Measurements from ENCODE around the gene CYTH1.

GRCh38 chr17:78817123-78817522 is 35.0 kb upstream of the CYTH1 start:
- TF ChIP-seq CTCF (IDR thresholded peaks at IDR 0.05; ENCODE audit: insufficient read depth, low read depth, low read length) (no peak), EZH2 (IDR thresholded peaks at IDR 0.05; ENCODE audit: insufficient read depth, low read length) (no peak)

All from astrocyte (in vitro differentiated cells and primary cell).